Measurements from ENCODE around the gene ROBO1. TPM values are rescaled to one million over a fixed set of nuclear protein-coding genes. Genes with fewer than 3 reads are reported as not detected.

Gene ROBO1
- total and polyA plus RNA-seq, 2 donors (not counting 3 experiments of a cell fraction or from before 2014, with no cell fraction given) = 5.9 to 14.2 TPM

DNA sequence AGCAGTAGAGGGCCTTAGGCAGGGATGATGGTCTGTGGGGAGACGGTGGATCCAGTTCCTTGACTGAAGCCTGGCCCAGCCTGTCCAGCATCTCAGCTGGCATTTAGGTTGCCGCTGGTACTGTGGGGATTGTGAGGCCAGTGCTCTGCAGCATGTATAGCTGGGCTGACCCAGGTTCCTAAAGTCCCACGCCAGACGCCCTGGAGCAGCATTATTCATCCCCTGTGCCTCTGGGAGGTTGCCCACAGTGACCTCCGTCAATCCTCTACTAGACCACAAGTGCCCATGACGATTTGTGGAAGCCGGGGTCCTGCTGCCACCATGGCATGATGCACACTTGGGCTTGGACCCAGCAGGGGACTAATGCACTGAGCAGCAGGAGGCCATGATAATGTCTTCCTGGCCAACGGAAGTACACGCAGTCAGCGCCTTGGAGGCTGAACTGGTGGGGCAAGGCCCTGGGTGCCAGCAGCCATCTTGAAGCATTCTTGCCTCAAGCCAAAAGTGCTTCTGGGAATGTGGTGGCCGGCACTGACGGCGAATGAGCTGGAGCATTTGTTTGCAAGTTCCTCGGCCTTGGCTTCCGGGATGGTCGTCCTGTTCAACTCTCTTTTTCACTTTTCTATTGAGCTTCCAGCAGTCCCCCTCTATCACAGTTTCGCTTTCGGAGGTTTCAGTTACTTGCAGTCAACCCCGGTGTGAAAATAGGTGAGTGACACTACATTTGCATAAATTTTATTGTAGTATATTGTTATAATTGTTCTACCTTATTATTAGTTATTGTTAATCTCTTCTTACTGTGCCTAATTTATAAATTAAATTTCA, 949.4 kb downstream of the ROBO1 start:
- no peak overlapping the region for H3K4me2 ChIP-seq (ENCODE audit: insufficient read depth, low read length)
- dilution Hi-C loops (cut with MboI; ENCODE audit: extremely low pct_ligation_motif_present, low sequenced_read_pairs) = no loop called here
- peaks cover 3% of the 10 kb centered on the region for H3K9me1 ChIP-seq (replicated peaks; ENCODE audit: control insufficient read depth, extremely low read depth, insufficient read depth, low read length)
- intact Hi-C loops (cut with micrococcal nuclease) = no loop called here
- H2AFZ ChIP-seq (ENCODE audit: low read depth, low read length) = no peak overlapping the region
- ChIA-PET POLR2A (no interaction called here), CTCF (interaction anchor here (0.5 kb wide), 1 partner anchor 23 kb away, joined by 3 read pairs; no protein-coding TSS in a partner anchor)
- H3K27me3 ChIP-seq (ENCODE audit: control insufficient read depth in 2 of 2, insufficient read depth in 2 of 2, low read length in 2 of 2) = no peaks in the 10 kb centered on the region
- no TSS peak for BruUV-seq (replicated peaks)
- no peak for FAIRE-seq
- no peaks in the 10 kb centered on the region for H3K4me1 ChIP-seq (ENCODE audit: control insufficient read depth, extremely low read depth, insufficient read depth, low read length)
- H3K79me2 ChIP-seq (ENCODE audit: control insufficient read depth, insufficient read depth, low read length) = no peaks in the 10 kb centered on the region
- no peaks in the 10 kb centered on the region for H4K20me1 ChIP-seq (replicated peaks; ENCODE audit: control insufficient read depth, extremely low read depth, insufficient read depth, low read length)
- no peaks in the 10 kb centered on the region for H3K9me3 ChIP-seq (replicated peaks; ENCODE audit: control insufficient read depth, insufficient read depth, low read length)
- H3K36me3 ChIP-seq (ENCODE audit: control insufficient read depth in 2 of 2, extremely low read depth in 1 of 2, insufficient read depth in 2 of 2, low read length in 2 of 2) = no peaks in the 10 kb centered on the region
- H3K4me3 ChIP-seq (replicated peaks in 1 of 3; ENCODE audit: insufficient read depth in 1 of 3, low read depth in 1 of 3, low read length in 3 of 3) = no peak overlapping the region
- DNase-seq (ENCODE audit: low read depth, low spot score) = no peak
- TF ChIP-seq, protein P1, sequence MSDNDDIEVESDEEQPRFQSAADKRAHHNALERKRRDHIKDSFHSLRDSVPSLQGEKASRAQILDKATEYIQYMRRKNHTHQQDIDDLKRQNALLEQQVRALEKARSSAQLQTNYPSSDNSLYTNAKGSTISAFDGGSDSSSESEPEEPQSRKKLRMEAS (IDR thresholded peaks at IDR 0.05; ENCODE audit: insufficient read depth, insufficient read length) = no peak
- no peak for TF ChIP-seq MYC (IDR thresholded peaks at IDR 0.05; ENCODE audit: low read depth, low read length)
- H3K9ac ChIP-seq (replicated peaks; ENCODE audit: extremely low read depth, insufficient read depth, low read length) = no peak overlapping the region
- no peak overlapping the region for H3K27ac ChIP-seq (ENCODE audit: insufficient read depth, low read depth, low read length)

DNA sequence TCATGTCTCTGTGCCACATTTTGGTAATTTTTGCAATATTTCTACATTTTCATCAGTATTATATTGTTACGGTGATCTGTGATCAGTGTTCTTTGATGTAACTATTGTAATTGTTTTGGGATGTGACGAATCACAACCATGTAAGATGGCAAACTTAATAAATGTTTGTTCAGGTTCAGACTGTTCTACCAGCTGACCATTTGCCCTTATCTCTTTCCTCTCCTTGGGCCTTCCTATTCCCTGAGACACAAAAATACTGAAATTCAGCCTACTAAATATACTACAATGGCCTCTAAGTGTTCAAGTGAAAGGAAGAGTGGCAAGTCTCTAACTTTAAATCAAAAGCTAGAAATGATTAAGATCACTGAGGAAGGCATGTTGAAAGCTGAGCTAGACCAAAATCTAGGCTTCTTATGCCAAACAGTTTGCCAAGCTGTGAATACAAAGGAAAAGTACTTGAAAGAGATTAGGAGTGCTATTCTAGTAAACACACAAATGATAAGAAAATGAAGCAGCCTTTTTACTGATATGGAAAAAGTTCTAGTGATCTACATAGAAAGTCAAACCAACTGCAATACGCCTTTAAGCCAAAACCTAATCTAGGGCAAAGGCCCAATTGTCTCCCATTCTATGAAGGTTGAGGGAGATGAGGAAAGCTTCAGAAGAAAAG, 952.8 kb downstream of the ROBO1 start:
- no peak for TF ChIP-seq POLR2AphosphoS5 (IDR thresholded peaks at IDR 0.05; ENCODE audit: insufficient read depth, low read depth, low read length)
- no peak for TF ChIP-seq JUN (IDR thresholded peaks at IDR 0.05; ENCODE audit: borderline replicate concordance, insufficient read depth, insufficient read length, low read depth)
- TF ChIP-seq, protein P2, sequence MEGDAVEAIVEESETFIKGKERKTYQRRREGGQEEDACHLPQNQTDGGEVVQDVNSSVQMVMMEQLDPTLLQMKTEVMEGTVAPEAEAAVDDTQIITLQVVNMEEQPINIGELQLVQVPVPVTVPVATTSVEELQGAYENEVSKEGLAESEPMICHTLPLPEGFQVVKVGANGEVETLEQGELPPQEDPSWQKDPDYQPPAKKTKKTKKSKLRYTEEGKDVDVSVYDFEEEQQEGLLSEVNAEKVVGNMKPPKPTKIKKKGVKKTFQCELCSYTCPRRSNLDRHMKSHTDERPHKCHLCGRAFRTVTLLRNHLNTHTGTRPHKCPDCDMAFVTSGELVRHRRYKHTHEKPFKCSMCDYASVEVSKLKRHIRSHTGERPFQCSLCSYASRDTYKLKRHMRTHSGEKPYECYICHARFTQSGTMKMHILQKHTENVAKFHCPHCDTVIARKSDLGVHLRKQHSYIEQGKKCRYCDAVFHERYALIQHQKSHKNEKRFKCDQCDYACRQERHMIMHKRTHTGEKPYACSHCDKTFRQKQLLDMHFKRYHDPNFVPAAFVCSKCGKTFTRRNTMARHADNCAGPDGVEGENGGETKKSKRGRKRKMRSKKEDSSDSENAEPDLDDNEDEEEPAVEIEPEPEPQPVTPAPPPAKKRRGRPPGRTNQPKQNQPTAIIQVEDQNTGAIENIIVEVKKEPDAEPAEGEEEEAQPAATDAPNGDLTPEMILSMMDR (IDR thresholded peaks at IDR 0.05; ENCODE audit: extremely low read depth in 1 of 2, insufficient read depth in 1 of 2, low read depth in 1 of 2, low read length in 2 of 2) = no peak
- no peak overlapping the region for H2AFZ ChIP-seq (ENCODE audit: low read depth, low read length)
- no peak overlapping the region for H3K9ac ChIP-seq (replicated peaks; ENCODE audit: extremely low read depth, insufficient read depth, low read length)
- CTCF ChIA-PET = no interaction called here
- DNase-seq (ENCODE audit: low read depth, low spot score) (no peak), FAIRE-seq (no peak)
- no TSS peak for BruUV-seq (replicated peaks)
- H3K36me3 ChIP-seq (ENCODE audit: control insufficient read depth in 2 of 2, extremely low read depth in 1 of 2, insufficient read depth in 2 of 2, low read length in 2 of 2) = no peaks in the 10 kb centered on the region
- H4K20me1 ChIP-seq (replicated peaks; ENCODE audit: control insufficient read depth, extremely low read depth, insufficient read depth, low read length) = no peaks in the 10 kb centered on the region
- no peak overlapping the region for H3K4me3 ChIP-seq (replicated peaks in 1 of 3; ENCODE audit: insufficient read depth in 1 of 3, low read depth in 1 of 3, low read length in 3 of 3)
- peaks cover 3% of the 10 kb centered on the region for H3K9me1 ChIP-seq (replicated peaks; ENCODE audit: control insufficient read depth, extremely low read depth, insufficient read depth, low read length)
- H3K79me2 ChIP-seq (ENCODE audit: control insufficient read depth, insufficient read depth, low read length) = no peaks in the 10 kb centered on the region
- H3K9me3 ChIP-seq (replicated peaks; ENCODE audit: control insufficient read depth, insufficient read depth, low read length) = no peaks in the 10 kb centered on the region
- H3K27me3 ChIP-seq (ENCODE audit: control insufficient read depth in 2 of 2, insufficient read depth in 2 of 2, low read length in 2 of 2) = no peaks in the 10 kb centered on the region
- H3K4me1 ChIP-seq (ENCODE audit: control insufficient read depth, extremely low read depth, insufficient read depth, low read length) = no peaks in the 10 kb centered on the region
- POLR2A ChIA-PET = no interaction called here
- H3K27ac ChIP-seq (ENCODE audit: insufficient read depth, low read depth, low read length) = no peak overlapping the region
- dilution Hi-C loops (cut with MboI; ENCODE audit: extremely low pct_ligation_motif_present, low sequenced_read_pairs) = no loop called here
- no peak overlapping the region for H3K4me2 ChIP-seq (ENCODE audit: insufficient read depth, low read length)
- intact Hi-C loops (cut with micrococcal nuclease) = no loop called here

Measured in endothelial cell of umbilical vein (primary cell).